Activated CD4-positive, CD25-positive, alpha-beta regulatory T cell treated with anti-CD3 and anti-CD28 coated beads, Interleukin-2, amount 50 U/mL, for 16 hours (primary cell): ENCODE data around the gene CEACAM19.

Source experiments
- DNase-seq: peaks from one replicate; pipeline ENCODE4 v3.0.0-alpha.2; 2020; ENCODE audit warnings: low read depth, low spot score

The CEACAM19 gene

DNA sequence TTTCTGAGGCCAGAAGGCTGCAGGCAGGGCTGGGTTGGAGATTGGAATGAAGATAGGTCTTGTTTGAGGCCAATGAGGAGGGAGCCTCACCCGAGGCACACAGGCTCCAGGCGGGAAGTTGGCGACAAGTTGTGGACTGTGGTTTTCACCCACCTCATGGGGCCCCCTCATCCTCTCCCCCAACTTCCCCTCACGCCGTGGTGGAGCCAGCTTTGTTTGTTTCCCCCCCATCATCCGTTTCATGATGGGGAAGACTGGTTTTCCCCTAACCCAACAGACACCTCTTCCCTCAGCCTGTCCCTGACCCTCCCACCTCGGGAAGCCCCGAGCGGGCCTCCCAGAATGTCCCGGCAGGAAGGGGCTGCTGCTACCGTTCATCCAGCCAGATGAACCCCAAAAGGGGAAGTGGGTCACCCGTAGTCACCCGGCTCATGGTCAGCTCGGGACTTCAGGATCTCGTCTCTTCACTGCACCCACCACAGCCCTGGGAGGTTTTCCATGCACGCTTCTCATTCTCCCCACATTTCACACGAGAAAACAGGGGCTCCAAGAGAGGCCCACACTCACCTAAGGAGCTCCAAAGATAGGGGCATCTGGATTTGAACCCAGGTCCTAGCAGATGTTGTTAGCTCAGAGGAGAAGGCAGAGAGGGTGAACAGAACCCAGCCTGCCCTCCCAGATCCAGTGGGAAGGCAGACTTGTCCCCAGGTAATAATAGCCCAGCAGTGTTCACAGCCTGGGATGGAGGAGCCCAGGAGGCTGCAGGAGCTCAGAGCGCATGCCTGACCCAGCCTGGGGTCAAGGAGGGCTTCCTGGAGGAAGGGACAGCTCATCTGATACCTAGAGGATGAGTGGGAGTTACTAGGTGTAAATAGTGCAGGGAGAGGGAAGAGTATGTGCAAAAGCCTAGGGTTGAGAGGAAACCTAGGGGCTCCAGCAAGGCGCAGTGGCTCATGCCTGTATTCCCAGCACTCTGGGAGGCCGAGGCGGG is 51.1 kb downstream of the CEACAM19 start:
- DNase-seq = no peak

DNA sequence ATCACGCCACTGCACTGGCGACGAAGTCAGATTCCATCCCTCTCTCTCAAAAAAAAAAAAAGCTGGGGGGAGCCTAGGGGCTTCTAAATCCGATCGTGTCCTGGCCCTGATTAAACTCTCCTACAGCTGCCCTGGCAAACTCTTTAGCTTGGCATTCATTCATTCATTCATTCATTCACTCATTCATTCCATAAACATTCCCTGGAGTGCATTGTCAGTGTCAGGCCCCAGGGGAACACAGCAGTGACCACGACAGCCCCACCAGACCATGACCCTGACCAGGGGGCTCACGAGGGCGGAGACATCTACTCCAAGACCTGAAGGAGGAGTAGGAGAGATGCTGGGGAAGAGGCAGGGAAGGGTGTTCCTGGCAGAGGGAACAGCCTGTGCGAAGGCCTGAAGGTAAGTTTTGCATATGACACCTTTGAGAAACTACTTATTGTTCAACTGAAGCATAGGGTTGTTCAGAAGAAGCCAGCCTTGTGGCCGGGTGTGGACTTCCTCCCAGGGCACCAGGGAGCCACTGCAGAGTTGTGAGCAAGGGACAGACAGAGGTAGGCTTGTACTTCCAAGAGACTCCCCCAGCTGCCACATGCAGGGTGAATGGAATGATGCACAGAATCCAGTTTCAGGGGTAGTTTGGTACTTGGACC is 52.1 kb downstream of the CEACAM19 start:
- no peak for DNase-seq

DNA sequence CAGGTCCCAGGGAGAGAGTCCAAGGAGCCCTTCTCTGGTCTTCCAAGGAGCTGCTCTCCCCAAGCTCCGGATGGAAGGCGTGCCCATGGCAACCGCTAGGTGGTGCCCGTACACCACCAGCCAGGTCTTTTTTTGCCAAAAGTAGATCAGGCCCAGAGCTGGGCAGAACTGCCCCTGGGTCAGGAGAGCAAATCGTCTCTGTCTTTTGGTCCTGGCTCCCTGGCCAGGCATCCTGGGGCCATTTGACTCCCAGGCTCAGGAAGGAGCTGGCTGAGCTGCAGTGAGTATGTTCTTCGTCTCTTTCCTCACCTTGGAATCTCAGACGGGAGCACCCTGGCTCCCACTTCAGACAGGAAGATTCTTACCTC is 52.7 kb downstream of the CEACAM19 start:
- peak; percentile 59 for DNase-seq

DNA sequence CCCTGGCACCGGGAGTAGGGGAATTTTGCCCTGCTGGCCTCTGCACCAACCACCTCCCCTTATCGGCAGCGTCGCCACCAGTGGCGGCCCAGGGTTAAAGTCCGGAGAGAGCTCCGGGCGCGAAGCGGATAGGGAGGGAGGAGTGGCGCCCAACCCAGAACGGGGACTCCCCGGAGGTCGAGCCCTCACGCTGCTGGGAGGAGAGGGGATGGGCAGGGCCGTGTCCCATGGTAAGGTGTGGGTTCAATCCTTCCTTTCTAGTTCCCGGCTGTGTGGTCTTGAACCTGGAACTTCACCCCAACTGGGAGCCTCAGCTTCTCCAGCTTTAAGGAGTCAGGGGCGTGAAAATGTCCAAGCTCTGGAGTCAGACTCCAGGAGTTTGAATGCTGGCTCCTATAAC is 54.0 kb downstream of the CEACAM19 start:
- DNase-seq = no peak

DNA sequence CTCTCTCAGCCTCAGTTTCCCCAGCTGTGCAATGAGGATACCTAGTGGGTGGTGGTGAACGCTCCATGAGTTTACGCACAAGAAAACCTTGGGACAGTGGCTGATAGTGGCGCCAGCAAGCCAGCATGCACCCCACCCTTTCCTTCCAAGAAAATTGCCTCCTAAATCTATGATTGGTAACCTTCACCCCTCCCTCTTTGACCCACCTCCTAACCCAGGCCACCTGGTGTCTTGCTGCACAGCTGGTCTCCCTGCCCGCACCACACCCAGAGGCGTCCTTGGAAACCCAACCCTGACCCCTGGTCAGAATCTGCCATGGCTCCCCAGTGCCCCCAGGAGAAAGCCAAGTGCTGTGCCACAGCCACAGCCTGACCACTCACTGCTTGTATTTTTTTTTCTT is 54.4 kb downstream of the CEACAM19 start:
- DNase-seq = no peak

DNA sequence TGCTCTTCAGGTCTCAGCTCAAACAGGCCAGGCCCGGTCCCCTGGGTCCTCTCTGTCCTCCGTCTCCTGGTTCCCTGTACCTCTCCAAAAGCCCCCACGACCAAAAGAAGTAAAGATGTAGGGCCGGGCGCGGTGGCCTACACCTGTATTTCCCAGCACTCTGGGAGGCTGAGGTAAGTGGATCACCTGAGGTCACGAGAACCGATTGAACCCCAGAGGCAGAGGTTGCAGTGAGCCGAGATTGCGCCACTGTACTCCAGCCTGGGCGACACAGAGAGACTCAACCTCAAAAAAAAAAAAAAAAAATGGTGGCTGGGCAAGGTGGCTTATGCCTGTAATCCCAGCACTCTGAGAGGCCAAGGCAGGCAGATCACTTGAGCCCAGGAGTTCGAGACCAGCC is 55.2 kb downstream of the CEACAM19 start:
- no peak for DNase-seq

DNA sequence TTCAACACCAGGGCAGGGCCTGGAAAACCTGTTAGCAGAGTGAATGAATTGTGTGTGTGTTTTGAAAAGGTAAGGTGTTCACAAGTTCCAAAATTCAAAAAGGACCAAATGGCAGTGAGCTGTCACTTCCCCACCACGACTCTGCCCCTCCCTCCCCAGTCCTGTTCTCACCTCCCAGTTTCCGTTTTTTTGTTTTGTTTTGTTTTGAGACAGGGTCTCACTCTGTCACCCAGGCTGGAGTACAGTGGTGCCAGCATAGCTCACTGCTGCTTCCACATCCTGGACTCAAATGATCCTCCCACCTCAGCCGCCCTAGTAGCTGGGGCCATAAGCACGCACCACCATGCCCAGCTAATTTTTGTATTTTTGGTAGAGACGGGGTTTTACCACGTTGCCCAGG is 56.9 kb downstream of the CEACAM19 start:
- DNase-seq = no peak

DNA sequence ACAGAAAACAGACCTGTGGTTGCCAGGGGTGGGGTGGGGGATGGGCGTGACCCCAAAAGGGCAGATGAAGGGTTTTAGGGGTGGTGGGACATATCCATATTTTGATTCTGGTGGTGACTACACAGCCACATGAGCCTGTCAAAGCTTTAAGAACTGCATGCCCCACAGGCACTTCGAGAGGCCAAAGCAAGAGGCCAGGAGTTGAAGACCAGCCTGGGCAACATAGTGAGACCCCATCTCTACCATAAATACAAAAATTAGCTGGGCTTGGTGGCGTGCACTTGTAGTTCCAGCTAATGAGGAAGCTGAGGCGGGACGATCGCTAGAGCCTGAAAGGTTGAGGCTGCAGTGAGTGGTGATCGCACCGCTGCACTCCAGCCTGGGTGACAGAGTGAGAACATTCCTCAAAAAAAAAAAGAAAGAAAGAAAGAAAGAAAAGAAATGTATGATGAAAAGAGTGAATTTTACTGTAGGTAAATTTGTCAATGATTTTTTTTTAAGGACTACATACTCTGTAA is 58.3 kb downstream of the CEACAM19 start:
- DNase-seq = no peak

DNA sequence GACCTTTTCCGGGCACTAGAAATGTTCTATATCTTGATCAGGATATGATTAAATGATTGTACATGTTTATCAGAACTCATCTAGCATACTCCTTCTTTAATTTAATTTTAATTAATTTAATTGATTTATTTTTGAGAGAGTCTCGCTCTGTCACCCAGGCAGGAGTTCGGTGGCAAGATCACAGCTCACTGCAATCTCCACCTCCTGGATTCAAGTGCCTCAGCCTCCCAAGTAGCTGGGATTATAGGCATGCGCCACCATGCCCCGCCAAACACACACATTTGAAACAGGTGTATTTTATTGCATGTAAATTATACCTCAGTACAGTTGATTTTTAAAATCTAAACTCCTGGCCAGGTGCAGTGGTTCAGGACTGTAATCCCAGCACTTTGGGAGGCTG is 59.8 kb downstream of the CEACAM19 start:
- no peak for DNase-seq

DNA sequence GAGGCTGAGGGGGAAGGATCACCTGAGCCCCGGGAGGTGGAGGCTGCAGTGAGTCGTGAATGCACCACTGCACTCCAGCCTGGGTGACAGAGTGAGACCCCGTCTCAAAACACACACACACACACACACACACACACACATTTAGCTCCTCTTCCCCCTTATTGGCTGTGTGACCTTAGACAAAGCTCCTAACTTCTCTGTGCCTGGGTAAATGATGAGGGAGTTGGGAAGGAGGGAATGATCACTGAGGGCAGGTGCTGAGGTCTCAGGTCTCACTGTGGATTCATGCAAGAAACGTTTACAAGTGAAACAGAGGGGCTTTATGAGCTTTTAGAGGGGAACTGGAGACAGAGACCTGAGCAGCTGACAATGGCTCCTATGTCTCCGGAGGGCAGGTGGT is 60.3 kb downstream of the CEACAM19 start:
- DNase-seq = no peak

DNA sequence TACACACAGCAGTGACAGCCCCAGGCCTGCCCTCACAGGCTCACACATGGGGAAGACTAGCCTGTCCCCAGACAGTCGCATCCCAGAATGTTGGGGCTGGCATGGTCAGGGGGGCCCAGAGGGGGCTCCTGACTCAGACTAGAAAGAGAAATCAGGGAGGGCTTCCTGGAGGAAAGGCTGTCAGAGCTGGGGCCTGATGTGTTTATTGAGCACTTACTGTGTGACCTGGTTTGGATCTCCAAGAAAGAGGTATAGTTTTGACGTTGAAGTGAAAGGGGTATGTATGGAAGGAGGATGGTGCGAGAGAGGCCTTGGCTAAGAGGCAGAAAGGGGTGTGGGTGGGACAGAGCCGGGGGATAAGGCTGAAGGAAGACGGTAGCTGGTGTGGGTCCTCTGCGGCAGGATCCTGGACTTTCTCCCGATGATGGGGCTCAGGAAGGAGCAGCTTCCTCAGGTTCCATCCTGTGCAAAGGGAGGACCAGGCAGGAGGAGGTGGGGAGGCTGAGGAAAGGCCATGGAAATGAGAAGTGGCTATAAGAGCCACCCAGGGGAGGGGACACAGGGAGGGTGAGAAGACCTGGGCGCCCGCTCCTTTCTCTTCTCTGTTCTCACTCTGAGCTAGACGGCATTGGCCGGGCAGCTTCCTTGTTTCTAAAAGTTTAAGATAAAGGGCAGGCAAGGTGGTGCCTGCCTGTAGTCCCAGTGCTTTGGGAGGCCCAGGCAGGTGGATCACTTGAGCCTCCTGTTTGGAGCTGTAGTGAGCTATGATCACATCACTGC is 61.1 kb downstream of the CEACAM19 start:
- no peak for DNase-seq
